Endometrial microvascular endothelial cells (primary cell): ENCODE data around the gene POU2F1. TPM values are rescaled to one million over a fixed set of nuclear protein-coding genes. Genes with fewer than 3 reads are reported as not detected.

Experiments used
- in situ Hi-C: cut with HindIII; loops from 2 replicates; pipeline ENCODE4 v1.10.0; 2017; ENCODE audit warnings: low sequenced_read_pairs, low pct_unique_long_range_greater_than_20kb; ENCODE audit errors: inconsistent ontology term
- total RNA-seq: library from RNA; depleted of rRNA; stranded (reverse); fragments of >200 nt; gene quantifications from one replicate; pipeline ENCODE4 v1.2.3, GENCODE V29; 2015; ENCODE audit errors: inconsistent ontology term

Gene POU2F1
- total RNA-seq = 1.9 TPM

DNA sequence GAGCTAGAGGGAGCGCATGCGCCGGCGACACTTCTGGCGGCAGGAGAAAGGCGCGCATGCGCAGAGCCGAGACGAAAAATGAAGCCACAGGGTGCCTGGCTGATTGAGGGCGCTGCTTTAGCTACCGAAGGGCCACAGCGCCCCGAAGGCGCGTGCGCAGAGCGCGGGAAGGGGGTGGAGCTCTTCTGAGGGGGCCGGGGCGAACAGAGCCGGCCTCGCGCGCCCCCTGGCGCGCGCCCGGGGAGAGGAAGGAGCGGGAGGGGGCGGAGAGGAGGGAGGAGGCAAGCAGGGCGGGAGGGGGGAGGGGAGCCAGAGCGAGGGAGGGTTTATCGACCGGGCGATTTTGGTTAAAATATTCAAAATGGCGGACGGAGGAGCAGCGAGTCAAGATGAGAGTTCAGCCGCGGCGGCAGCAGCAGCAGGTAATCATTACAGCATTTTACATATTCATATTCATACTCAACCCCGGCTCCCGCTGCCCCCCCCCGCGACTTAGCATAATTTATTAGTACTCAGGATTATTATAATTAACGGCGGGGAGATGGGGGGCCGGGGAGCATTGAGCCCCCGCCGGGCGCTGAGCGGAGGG, at the start of gene POU2F1:
Gene POU2F1, plus strand, starts transcription at position 350 of the 589 bp plus-strand sequence. Its CDS starts 12 bp downstream, at position 362.
- in situ Hi-C loops = no loop called here

DNA sequence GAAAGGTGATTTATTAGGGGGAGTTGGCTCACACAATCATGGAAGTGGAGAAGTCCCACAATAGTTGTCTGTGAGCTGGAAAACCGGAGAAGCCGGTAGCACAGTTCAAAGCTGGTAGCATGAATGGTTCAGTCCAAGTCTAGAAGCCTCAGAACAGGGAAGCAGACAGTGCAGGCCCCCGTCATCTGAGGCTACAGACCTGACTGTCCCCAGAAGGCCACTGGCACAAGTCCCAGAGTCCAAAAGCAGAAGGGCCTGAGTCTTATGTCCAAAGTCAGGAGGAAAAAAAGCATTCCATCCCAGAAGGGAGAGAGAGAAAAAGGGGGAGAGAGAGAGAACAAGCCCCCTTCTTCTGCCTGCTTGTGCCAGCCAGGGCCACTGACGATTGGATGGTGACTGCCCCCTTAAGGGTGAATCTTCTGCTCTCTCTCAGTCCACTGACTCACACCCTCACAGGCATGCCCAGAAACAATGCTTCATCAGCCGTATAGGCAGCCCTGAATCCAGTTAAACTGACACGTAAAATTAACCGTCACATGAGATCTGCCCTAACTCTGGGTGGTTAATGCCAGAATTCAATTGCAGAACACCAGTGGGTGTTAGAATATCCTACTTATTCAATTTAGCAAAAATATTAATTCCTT, 49.3 kb upstream of the POU2F1 start:
- in situ Hi-C loops = no loop called here

- in situ Hi-C loops = no loop called here
Observed at GRCh38 chr1:167173516-167174184, 47.0 kb upstream of the POU2F1 start.

DNA sequence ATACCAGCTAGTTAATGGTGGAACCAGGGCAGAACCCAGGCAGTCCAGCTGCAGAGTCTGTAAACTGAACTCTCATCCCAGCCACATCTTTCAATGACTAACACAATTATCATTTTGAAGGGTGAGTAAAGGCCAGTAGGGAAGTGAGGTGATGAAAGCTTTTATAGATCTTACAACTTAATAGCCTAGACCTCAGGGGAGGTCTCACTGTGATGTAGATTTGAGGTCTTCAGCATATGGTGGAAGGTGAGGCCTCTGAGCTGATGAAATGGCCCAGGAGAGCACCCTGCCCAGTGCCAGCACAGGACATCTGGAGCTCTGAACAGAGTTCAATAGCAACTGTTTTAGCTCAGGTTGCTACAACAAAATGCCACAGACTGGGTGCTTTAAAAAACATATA, 44.8 kb upstream of the POU2F1 start:
- in situ Hi-C loops = loop anchor here (25.0 kb wide), 1 partner anchor 89 kb away; the partner anchor contains the start of genes GPA33 and STYXL2

GRCh38 chr1:167178831-167179230, 41.9 kb upstream of the POU2F1 start:
- in situ Hi-C loops = loop anchor here (25.0 kb wide), 1 partner anchor 92 kb away; the partner anchor contains the start of genes GPA33 and STYXL2

- in situ Hi-C loops = loop anchor here (25.0 kb wide), 1 partner anchor 95 kb away; the partner anchor contains the start of genes GPA33 and STYXL2
Observed at GRCh38 chr1:167182571-167183320, 37.9 kb upstream of the POU2F1 start.

DNA sequence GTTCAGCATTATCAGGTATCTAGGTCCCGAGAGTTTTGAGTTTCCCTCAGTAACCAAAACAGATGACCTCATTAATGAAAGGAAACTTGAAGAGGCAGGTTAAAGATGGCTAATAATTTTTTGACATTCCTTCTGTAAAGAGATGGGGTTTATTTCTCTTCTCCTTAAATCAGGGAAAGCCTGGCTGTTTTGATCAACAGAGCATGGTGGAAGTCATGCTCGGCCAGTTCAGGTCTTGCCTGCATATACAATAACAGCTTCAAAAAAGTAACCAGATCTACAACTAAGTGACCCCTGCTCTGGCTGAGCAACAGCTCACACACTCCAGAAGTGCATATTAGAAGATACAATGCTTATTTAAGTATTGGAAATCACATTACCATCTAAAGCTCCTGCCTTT, 36.6 kb upstream of the POU2F1 start:
- in situ Hi-C loops = loop anchor here (25.0 kb wide), 1 partner anchor 97 kb away; the partner anchor contains the start of genes GPA33 and STYXL2

DNA sequence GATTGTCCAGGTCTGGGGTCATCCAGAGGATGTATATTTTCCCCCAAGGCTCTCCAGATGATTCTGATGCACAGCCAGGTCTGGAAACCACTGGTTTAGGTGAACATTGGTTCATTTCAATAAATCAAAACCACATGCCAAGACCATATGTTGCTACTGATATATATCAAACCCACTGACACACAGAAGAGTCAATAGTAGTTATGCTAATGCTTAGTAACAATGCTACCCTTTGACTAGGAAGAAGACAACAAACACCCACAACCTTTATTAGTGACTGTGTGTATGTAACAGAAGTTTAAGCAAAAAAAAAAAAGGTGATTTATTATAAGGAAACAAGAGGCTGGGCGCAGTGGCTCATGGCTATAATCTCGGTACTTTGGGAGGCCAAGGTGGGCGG, 35.6 kb upstream of the POU2F1 start:
- in situ Hi-C loops = loop anchor here (25.0 kb wide), 1 partner anchor 98 kb away; the partner anchor contains the start of genes GPA33 and STYXL2

DNA sequence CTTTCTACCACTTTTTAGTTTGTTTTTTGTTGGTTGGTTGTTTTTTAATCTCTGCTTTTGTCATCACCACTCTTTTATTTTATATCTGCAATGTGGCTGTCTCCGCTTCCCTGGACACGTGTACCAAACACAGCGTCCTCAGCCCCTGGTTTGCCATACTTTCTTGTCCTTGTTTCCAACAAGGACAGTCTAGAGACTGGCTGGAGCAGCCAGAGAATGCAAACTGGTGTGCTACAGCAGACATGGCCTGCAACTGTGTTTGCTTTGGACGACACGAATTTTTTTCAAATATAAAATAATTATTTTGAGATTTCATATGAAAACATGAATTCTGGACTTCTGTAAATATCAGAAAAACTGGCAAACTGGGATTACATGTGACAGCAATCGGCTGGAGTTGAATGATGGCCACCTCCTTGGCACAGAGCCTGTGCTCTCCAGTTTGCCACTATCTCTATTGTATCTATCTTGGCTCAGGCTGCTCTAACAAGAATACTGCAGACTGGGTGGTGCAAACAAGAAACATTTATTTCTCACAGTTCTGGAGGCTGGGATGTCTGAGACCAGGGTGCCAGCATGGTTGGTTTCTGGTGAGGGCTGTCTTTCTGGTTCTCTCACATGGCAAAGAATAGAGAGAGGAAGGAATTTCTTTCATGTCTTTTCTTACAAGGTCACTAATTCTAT, 34.6 kb upstream of the POU2F1 start:
- in situ Hi-C loops = loop anchor here (25.0 kb wide), 1 partner anchor 99 kb away; the partner anchor contains the start of genes GPA33 and STYXL2

DNA sequence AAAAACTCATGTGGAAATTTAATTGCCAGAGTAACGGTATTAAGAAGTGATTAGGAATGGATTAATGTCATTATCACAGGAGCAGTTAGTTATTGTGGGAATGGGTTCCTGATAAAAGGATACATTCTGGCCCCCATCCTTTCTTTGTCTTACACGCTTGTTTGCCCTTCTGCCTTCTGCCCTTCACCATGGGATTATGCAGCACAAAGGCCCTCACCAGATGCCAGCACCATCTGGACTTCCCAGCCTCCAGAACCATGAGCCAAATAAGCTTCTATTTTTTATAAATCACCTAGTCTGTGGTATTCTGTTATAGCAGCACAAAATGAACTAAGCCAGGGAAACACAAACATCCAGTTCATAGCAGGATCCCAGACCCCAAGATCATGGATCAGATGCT, 33.9 kb upstream of the POU2F1 start:
- in situ Hi-C loops = loop anchor here (25.0 kb wide), 1 partner anchor 99 kb away; the partner anchor contains the start of genes GPA33 and STYXL2

- in situ Hi-C loops = loop anchor here (25.0 kb wide), 1 partner anchor 103 kb away; the partner anchor contains the start of genes GPA33 and STYXL2
Observed at GRCh38 chr1:167190747-167191237, 29.9 kb upstream of the POU2F1 start.

GRCh38 chr1:167191958-167192357, 28.7 kb upstream of the POU2F1 start:
- in situ Hi-C loops = loop anchor here (25.0 kb wide), 1 partner anchor 105 kb away; the partner anchor contains the start of genes GPA33 and STYXL2

DNA sequence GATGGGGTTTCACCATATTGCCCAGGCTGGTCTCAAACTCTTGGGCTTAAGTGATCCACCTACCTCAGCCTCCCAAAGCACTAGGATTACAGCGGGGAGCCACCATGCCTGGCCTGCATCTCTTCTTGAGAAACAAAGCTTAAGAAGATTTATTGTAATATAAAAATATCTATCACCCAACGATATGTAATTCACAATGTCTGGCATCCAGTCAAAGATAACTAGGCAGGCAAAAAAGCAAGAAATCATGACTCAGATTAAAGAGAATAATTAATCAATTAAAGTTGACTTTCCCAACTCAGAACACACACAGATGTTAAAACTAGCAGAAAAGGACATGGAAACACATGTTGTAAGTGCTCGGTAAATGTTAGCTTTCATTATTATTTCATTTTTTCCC, 26.5 kb upstream of the POU2F1 start:
- in situ Hi-C loops = loop anchor here (25.0 kb wide), 1 partner anchor 107 kb away; the partner anchor contains the start of genes GPA33 and STYXL2

- in situ Hi-C loops = loop anchor here (25.0 kb wide), 1 partner anchor 109 kb away; the partner anchor contains the start of genes GPA33 and STYXL2
Observed at GRCh38 chr1:167196166-167196565, 24.5 kb upstream of the POU2F1 start.

DNA sequence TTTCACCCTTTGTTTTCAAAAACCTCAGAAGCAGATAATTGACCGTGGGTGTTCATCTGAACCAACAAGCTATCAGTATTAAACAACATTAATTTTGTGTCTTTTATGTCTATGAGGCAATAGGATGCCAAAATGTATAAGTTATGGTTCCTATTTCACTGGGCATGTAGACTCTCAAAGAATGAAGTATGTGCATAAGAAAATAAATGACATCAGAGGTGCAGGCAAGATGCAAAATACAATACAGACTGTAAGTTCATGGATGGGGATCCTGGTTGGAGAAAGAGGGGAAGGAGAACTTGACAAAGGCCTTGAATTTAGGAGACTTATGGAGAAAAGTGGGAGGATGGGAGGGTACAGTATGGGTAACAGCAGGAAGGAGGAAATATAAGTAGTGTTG, 23.4 kb upstream of the POU2F1 start:
- in situ Hi-C loops = loop anchor here (25.0 kb wide), 1 partner anchor 110 kb away; the partner anchor contains the start of genes GPA33 and STYXL2

- in situ Hi-C loops = loop anchor here (25.0 kb wide), 1 partner anchor 110 kb away; the partner anchor contains the start of genes GPA33 and STYXL2
Observed at GRCh38 chr1:167197692-167198091, 23.0 kb upstream of the POU2F1 start.

GRCh38 chr1:167198518-167199133, 22.1 kb upstream of the POU2F1 start:
- in situ Hi-C loops = loop anchor here (25.0 kb wide), 1 partner anchor 111 kb away; the partner anchor contains the start of genes GPA33 and STYXL2
